RPMI8226 (cell line): ENCODE results near the gene IL4R.
"Not testable (repeated sequence)": the region's sequence is repeated elsewhere in the genome, so short reads cannot be mapped to it uniquely, and the experiment has no call there.

Experiments used
- DNase-seq: peaks from one replicate; pipeline ENCODE4 v3.0.0-alpha.2; 2015

Gene IL4R

DNA sequence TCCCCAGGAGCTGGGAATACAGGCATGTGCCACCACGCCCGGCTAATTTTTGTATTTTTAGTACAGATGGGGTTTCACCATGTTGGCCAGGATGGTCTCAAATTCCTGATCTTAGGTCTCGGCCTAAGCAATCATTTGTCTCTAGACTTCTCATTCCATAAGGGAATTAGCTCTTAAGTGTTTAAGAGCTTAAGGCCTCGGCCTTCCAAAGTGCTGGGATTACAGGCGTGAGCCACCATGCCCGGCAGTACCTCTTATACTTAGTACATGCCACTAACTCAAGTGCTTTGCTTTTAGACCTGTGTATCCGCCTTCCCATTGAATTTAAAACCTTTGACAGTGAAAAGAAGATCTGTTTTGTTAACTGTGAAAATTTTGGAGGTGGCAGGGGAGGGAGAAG is 71.6 kb downstream of the IL4R start:
- DNase-seq = no peak

DNA sequence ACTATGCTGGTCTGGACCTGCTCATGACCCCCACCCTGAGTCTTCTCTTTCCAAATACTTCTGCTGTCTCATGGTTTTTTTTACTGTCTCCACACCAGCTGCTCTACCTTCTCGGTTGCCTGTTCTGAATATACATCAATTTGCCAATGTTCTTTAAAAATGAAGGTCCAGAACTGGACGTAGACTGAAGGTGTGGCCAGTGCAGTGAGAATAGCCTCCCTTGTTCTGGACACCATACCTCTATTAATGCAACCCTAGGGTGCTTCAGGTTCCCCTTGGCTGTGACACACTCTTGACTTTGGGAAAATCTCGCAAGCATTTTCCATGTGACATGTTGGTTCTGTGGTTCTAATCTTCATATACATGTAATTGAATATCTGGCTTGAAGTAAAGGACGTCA is 72.9 kb downstream of the IL4R start:
- no peak for DNase-seq

DNA sequence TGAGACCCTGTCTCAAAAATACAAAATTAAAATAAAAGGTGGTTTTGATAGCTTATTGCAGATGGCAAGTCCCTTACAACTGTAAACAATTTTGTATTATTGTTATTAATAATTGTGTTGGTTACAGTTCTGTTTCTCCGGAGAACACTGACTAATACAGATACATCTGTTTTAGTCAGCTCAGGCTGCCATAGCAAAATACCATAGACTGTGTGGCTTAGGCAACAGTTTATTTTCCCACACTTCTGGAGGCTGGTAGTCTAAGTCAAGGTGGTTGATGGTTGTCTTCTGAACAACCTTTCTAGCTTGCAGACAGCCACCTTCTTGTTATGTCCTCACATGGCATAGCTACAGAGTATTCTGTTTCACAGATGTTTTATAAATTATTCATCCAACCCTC is 74.0 kb downstream of the IL4R start:
- DNase-seq = no peak

DNA sequence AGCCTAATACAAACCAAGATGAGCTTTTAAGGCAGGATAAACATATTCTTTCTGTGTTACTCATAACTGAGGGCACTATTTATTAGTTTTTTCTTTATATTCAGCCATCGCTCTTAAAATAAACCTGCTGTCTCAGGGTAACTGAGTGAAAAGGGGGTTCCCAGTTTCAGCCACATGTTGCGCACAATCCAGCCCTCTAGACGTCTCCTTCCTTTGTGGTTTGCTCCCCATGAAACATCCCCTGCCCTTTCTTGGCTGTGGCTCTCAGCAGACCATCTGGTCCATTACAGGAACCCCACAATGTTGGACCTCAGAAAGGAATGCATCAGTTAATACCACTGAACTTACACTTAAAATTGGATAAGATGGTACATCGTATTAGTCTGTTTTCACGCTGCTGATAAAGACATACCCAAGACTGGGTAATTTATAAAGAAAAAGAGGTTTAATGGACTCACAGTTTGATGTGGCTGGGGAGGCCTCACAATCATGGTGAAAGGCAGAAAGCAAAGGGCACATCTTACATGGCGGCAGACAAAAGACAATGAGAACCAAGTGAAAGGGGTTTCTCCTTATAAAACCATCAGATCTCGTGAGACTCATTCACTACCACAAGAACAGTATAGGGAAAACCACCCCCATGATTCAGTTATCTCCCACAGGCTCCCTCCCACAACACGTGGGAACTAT is 75.6 kb downstream of the IL4R start:
- DNase-seq = peak; percentile 84

DNA sequence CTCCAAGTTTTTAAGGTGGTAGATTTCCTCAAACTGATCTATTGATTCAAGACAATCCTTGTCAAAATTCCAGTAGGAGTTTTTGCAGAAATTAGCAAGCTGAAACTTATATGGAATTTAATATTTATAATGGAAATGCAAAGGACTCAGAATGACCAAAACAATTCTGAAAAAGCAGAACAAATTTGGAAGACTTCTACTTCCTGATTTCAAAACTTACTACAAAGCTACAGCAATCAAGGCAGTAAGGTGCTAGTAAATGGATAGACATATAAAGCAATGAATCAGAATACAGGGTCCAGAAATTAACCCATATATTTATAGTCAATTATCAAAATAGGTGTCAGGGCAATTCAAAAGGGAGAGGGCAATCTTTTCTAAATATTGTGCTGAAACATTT is 76.4 kb downstream of the IL4R start:
- DNase-seq = no peak

GRCh38 chr16:27392671-27393070 is 78.9 kb downstream of the IL4R start:
- DNase-seq = no peak

- DNase-seq = no peak
Measured at GRCh38 chr16:27394516-27394915, 80.7 kb downstream of the IL4R start.

GRCh38 chr16:27398341-27398893 is 84.6 kb downstream of the IL4R start:
- DNase-seq = not testable (repeated sequence)

DNA sequence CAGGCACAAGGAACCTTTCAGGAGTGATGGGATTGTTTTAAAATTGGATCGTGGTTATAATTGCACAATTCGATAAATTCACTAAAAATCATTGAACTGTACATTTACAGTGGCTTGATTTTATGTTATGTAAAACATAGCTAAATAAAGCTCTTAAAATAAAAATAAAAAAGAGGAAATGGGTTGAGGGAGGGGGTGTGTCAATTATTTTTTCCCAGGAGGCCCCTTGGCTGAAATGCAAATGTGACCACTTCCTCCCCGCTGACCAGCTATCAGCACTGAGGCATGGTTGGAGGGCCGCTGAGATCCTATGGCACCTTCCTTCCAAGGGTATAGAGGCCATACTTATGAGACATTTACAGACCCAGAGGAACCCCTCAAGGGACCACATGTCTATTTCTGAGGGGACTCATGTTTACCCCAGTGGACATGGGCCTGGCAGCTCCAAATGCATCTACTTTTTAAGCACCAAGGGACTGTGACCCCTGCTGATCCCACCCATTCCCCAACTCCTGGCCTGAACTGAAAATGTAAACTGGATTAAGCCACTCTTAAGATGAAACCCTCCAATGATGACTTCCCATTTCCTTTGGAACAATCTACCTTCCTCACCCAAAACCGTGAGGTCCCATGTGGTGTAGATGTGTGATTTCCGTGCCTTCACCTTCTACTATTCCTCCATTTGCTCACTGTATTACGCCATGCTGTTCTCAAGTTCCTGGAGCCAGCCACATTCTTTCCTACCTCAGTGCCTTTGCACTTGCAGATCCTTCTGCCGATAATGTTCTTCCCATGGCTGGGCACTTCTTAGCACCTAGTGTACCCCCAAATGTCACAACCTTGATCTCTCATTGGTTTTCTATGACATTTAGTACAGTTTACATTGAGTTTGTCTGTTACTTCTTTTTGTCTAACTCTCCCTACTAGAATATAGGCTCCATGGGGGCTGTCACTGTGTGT is 85.4 kb downstream of the IL4R start:
- no peak for DNase-seq

DNA sequence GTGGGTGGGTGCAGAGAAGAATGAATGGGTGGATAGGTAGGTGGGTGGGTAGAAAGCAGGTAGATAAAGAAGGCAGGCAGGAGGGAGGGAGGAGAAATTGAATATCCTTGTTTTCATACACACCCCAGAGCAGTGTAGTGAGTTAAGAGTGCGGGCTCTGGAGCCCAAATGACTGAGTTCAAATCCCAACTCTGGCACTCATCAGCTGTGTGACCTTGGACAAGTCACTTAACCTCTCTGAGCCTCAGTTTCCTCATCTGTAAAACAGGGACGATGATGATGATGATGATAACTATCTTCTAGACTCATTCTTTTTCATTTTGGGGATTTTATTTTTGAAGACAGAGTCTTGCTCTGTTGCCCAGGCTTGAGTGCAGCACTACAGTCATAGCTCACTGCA is 86.2 kb downstream of the IL4R start:
- no peak for DNase-seq

DNA sequence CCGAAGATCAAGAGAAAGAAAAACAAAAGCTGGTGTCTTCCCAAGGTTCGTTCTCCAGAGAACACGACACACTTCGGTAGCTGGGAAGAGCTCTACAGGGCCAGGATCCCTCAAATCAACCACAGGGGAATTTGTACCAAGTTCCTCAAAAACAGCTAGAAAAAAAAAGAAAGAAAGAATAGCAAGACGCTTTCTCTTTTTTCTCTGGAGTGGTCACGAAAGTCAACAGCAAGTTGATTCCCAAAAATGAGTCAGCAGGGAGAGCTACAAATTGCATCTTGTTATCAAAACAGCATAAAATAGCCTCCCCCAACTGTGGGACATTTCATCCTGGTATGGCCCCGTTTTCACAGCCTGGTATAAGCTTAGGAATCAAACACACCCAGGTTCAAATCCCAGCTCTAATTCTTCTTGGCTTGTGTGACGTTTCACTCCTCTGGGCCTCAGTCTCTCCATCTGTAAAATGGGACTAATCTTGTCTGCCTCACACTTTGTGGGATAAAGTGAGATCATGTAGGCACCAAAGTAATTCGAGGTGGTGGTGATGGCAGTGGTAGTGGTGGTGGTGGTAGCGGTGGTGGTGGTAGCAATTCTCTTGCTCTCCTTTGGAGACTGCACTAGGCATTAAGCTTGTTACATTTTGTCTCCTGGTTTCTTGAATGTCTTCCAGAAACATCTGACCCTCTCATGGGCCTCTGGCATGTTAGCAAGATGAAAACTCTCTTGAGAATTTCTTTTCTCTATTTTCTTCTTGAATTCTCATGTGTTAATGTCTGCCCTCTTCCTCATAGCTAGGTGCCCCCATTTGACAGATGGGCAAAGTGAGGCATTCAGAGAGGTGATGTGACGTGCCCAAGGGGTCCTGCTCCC is 87.2 kb downstream of the IL4R start:
- no peak for DNase-seq

- DNase-seq = peak; percentile 94
Measured at GRCh38 chr16:27401768-27402568, 88.2 kb downstream of the IL4R start, which contains the start of gene IL21R. Gene IL21R (plus strand): TSS chr16:27402174. CDS start chr16:27430072, 27,898 bp downstream.

- DNase-seq = no peak
Measured at GRCh38 chr16:27402569-27402963, 88.8 kb downstream of the IL4R start.

DNA sequence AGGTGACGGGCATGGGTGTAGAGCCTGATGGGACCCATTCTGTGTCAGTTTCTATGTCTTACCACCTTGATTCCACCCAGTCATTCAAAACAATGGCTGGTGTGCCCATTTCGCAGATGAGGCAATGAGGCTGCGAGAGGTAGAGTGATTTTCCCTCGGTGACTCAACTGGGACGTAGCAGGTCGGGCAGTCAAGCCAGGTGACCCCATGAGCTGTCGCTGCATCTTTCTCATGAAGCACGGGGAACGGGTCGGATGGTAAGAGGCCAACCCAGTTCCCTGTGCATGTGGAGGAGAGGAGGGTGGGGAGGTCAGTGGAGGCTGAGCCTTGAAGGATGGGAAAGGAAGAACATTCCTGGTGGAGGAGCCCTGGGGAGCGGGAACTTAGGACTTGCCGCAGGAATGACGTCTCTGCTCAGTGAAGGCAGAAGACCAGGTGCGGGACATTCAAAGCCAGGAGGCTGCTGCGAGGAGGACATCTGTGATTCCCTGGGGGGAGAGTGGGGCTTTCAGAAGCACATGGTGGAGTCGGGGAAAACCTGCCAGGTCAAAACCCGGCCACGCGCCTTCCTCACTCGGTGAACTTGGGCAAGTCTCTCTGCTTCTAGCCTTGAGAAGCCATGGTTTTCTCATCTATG is 89.3 kb downstream of the IL4R start:
- DNase-seq = peak; percentile 51

- DNase-seq = no peak
Measured at GRCh38 chr16:27403601-27403992, 89.8 kb downstream of the IL4R start.

- no peak for DNase-seq
Measured at GRCh38 chr16:27404163-27404823, 90.5 kb downstream of the IL4R start.

DNA sequence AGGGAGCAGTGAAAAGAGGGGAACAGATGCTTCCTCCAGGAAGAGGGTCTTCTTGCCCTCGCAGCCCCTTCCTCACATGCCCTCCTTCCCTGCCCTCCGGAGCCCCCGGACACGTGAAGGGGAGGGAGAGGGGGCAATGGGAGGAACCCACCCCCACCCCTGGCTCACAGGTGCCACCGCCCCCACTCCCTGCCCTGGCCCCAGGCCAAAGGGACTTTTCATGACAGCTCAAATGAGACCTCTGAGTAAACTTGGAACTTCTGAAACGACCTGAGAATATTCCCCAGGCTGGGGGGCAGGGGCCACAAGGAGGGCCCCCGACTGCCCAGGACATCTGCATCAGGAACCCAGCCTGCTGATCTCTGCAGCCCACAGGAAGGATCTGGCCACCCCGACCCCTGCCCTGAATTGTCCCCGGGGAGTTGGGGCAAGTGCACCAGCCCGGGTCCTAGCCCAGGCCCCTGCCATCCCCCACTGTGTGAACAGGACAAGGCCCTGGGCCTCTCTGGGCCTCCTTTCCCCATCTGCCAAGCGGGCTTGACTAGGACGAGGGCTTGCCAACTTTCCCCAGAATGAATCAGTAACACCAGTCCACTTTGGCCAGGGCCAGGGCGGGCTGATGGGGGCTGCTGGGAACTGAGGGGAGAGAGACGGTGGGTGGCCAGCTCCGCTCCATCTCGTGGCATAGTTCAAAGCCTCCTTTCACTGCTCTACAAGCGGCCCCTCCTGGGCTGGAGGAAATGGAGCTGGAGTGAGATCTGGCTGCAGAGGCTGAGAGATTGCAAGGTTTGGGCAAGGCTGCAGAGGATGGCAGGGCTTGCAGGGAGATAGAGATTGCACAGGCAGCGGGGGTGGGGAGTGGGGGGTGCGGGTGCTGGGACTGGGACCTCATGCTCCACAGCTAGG is 92.0 kb downstream of the IL4R start:
- DNase-seq = no peak

- no peak for DNase-seq
Measured at GRCh38 chr16:27406511-27407128, 92.8 kb downstream of the IL4R start.

DNA sequence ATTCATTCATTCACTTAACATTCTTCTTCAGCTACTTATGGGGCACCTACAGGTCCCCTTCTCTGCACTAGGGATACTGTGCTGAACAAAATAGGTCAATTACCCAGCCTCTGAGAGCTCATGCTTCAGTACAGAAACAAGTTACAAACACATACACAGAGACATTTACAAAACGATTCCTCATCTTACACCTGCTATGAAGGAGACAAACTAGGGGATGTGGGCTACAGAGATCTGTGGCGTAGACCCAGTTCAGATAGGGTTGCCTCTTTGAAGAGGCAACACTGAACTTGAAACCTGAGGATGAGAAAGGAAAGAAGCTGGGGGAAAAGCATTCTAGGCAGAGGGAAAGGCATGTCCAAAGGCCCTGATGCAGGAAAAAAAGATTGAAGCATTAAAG is 93.4 kb downstream of the IL4R start:
- no peak for DNase-seq
